HCT116 (cell line): ENCODE results near the gene TBP.

ENCODE experiments used
- ATF3 ChIP-seq: IDR thresholded peaks from 2 replicates; pipeline ENCODE4 v1.6.1; 2012
- CTCF ChIP-seq, 3 experiments: fragments of 200-600 bp in 1 of 3; sonication (generic) in 1 of 3; IDR thresholded peaks in 2 of 3; conservative IDR thresholded peaks in 1 of 3; 2 replicates each; pipeline ENCODE4 v1.5.1; 2012 to 2017; ENCODE audit warnings: low read depth in 2 of 3, low read length in 2 of 3, antibody characterized with exemption in 1 of 3, borderline replicate concordance in 1 of 3, control low read depth in 1 of 3, mild to moderate bottlenecking in 1 of 3, mixed read lengths in 1 of 3, mixed run types in 1 of 3, moderate library complexity in 1 of 3; ENCODE audit not compliant: insufficient read depth in 1 of 3
- EZH2 ChIP-seq: fragments of 200-600 bp; sonication (generic); IDR thresholded peaks from 2 replicates; pipeline ENCODE4 v1.6.1; 2017; ENCODE audit warnings: antibody characterized with exemption, mixed run types
- EZH2phosphoT487 ChIP-seq: fragments of 200-600 bp; IDR thresholded peaks from 2 replicates; pipeline ENCODE4 v1.6.1; 2018; ENCODE audit warnings: antibody characterized with exemption, borderline replicate concordance
- MAX ChIP-seq: IDR thresholded peaks from 2 replicates; pipeline ENCODE4 v1.6.1; 2012
- POLR2A ChIP-seq: IDR thresholded peaks from 2 replicates; pipeline ENCODE4 v1.7.0; 2011; ENCODE audit warnings: borderline replicate concordance; ENCODE audit not compliant: insufficient read depth, insufficient read length; ENCODE audit errors: extremely low read depth
- POLR2AphosphoS5 ChIP-seq: IDR thresholded peaks from 2 replicates; pipeline ENCODE4 v1.6.1; 2011; ENCODE audit warnings: mild to moderate bottlenecking, low read depth, low read length, moderate library complexity
- REST ChIP-seq: IDR thresholded peaks from 2 replicates; pipeline ENCODE4 v1.6.1; 2012; ENCODE audit warnings: low read depth
- SIN3A ChIP-seq: IDR thresholded peaks from 2 replicates; pipeline ENCODE4 v1.6.1; 2012; ENCODE audit warnings: low read depth
- SRF ChIP-seq: IDR thresholded peaks from 2 replicates; pipeline ENCODE4 v1.6.1; 2012; ENCODE audit warnings: low read depth
- ZBTB33 ChIP-seq: IDR thresholded peaks from 2 replicates; pipeline ENCODE4 v1.6.1; 2011; ENCODE audit warnings: mild to moderate bottlenecking, low read length, moderate library complexity; ENCODE audit not compliant: insufficient replicate concordance; ENCODE audit errors: extremely low read depth
- ZFX ChIP-seq: fragments of 450-650 bp; IDR thresholded peaks from 2 replicates; pipeline ENCODE4 v1.6.1; 2017
- ZNF274 ChIP-seq: fragments of 200-500 bp; sonication (Bioruptor generic); IDR thresholded peaks from 2 replicates; pipeline ENCODE4 v1.6.1; 2014; ENCODE audit warnings: mild to moderate bottlenecking, low read depth, low read length, inconsistent platforms

- TF ChIP-seq ZBTB33 (no peak), EZH2 (no peak), CTCF (IDR thresholded peaks at IDR 0.05 in 2 of 3, conservative IDR thresholded peaks at IDR 0.05 in 1 of 3; ENCODE audit: borderline replicate concordance in 1 of 3, insufficient read depth in 1 of 3, low read depth in 2 of 3, low read length in 2 of 3) (no peak), REST (no peak), ZNF274 (no peak), MAX (no peak), POLR2A (no peak), SRF (no peak), POLR2AphosphoS5 (no peak), SIN3A (no peak), EZH2phosphoT487 (no peak), ATF3 (no peak), ZFX (no peak)
These were observed 30.7 kb upstream of the TBP start for GRCh38 chr6:170523256-170524171.
